SU-DHL-6 (cell line): Measurements from ENCODE around the gene TAF11L13.

Experiments used
- EZH2phosphoT487 ChIP-seq: fragments of 200-600 bp; sonication (generic), shearing (Covaris generic); conservative IDR thresholded peaks from 2 replicates; pipeline ENCODE4 v1.6.1; 2018; ENCODE audit warnings: mild to moderate bottlenecking, antibody characterized with exemption, low read length, moderate library complexity, mixed read lengths
- TF ChIP-seq, protein P1 (sequence below): fragments of 200-600 bp; sonication (generic); IDR thresholded peaks from one replicate; pipeline ENCODE4 v1.5.1; 2017; ENCODE audit warnings: antibody characterized with exemption, mild to moderate bottlenecking, low read length, moderate library complexity; ENCODE audit not compliant: insufficient read depth, poor library complexity, severe bottlenecking

DNA sequence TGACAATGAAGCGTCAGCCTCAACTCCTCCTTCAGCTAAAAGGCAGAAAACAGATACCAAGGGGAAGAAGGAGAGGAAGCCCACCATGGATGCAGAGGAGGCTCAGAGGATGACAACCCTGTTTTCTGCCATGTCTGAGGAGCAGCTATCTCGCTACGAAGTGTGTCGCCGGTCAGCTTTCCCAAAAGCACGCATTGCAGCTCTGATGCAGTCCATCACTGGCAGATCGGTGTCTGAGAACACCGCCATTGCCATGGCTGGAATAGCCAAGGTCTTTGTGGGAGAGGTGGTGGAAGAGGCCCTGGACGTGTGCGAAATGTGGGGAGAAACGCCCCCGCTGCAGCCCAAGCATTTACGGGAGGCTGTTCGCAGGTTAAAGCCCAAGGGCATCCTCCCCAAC, 26.9 kb upstream of the TAF11L13 start:
- TF ChIP-seq, protein P1, sequence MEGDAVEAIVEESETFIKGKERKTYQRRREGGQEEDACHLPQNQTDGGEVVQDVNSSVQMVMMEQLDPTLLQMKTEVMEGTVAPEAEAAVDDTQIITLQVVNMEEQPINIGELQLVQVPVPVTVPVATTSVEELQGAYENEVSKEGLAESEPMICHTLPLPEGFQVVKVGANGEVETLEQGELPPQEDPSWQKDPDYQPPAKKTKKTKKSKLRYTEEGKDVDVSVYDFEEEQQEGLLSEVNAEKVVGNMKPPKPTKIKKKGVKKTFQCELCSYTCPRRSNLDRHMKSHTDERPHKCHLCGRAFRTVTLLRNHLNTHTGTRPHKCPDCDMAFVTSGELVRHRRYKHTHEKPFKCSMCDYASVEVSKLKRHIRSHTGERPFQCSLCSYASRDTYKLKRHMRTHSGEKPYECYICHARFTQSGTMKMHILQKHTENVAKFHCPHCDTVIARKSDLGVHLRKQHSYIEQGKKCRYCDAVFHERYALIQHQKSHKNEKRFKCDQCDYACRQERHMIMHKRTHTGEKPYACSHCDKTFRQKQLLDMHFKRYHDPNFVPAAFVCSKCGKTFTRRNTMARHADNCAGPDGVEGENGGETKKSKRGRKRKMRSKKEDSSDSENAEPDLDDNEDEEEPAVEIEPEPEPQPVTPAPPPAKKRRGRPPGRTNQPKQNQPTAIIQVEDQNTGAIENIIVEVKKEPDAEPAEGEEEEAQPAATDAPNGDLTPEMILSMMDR = no peak
- no peak for TF ChIP-seq EZH2phosphoT487
